ENCODE data around the gene NXPH2.

Gene NXPH2

DNA sequence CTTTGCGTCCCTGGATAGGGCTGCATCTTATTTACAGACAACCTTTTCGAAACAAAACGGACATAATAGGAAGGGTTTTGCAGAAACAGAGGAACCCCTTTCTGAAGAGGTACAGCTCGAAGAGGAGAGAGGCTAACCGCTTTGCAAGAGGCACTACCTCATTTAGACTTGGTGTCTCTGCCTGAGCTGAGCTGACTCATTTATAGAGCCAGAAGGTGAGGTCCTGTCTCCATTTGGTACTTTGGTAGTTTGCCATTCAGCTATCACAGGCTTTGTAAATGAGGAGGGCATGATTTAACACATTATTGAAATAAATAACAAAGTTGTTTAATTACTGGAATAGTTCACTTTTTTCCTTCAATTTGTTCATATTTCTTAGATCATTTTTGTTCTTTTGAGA, 2.2 kb upstream of the NXPH2 start:
- WGBS, 2 experiments (ENCODE audit: insufficient coverage in 2 of 2), result 92 to 100% methylated on average over 4 to 5 of the region's 5 CpGs
- H3K9me3 ChIP-seq (ENCODE audit: control insufficient read depth, low read length), result no peaks in the 10 kb centered on the region
- H3K27ac ChIP-seq (ENCODE audit: low read depth, low read length, severe bottlenecking), result no peak overlapping the region

DNA sequence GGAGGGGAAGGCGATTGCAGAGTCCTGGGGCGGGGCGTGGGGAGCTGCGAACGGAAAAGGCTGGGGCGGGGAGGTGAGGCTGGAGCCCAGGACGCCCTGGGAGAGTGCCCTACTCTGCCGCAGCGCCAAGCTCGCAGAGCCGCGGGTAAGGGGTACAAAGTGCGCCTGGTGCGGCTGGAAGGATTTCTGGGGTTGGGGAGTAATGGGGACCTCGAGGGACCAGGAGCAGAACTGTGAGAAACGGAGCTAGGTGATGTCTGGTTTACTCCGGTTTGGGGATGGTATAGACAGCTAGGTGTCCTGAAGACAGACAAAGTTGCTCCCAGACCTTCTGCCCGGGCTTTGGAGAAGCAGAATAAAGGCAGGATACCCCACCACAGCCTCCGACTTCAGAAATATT, 718 bp upstream of the NXPH2 start:
- no peaks in the 10 kb centered on the region for H3K36me3 ChIP-seq (ENCODE audit: control insufficient read depth, insufficient read depth, low read length)
- no peaks in the 10 kb centered on the region for H3K9me3 ChIP-seq (ENCODE audit: control insufficient read depth, low read length)
- H3K4me3 ChIP-seq (ENCODE audit: extremely low read depth, insufficient read depth, low read length, poor library complexity, severe bottlenecking), result peak overlapping the region; percentile 52
- 15 to 16% methylated on average over 3 to 18 of the region's 19 CpGs for WGBS, 2 experiments (ENCODE audit: insufficient coverage in 2 of 2)
- no peak overlapping the region for H3K27ac ChIP-seq (ENCODE audit: low read depth, low read length, severe bottlenecking)
- H3K4me1 ChIP-seq (ENCODE audit: control insufficient read depth, insufficient read depth, low read length, poor library complexity, severe bottlenecking), result peaks cover 18% of the 10 kb centered on the region

More for the DNA sequence above, 2.2 kb upstream of the NXPH2 start:
- H3K4me3 ChIP-seq (ENCODE audit: extremely low read depth, insufficient read depth, low read length, poor library complexity, severe bottlenecking), result no peak overlapping the region
- no peaks in the 10 kb centered on the region for H3K36me3 ChIP-seq (ENCODE audit: control insufficient read depth, insufficient read depth, low read length)
- peaks cover 13% of the 10 kb centered on the region for H3K4me1 ChIP-seq (ENCODE audit: control insufficient read depth, insufficient read depth, low read length, poor library complexity, severe bottlenecking)

DNA sequence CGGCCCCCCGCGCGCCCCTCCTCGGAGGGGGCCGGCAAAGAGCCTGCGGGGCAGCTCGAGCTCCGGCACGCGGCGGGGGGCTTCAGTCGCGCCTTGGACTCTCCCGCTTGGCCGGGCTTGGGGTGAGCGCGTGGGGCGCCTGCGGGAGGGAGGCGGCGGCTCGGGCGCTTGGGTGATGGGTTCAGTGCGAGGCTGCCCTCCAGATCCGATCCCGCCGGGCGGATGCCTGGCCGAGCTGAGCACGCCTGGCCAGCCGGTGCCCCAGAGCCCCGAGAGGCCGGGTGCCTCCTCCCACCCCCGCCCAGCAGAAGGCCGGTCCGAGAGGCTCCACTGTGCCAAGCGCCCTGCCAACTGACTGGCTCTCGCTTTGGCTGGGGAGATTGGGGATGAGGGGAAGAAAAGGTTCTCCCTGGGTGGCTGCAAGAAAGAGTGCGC, 273 bp upstream of the NXPH2 start:
- H3K36me3 ChIP-seq (ENCODE audit: control insufficient read depth, insufficient read depth, low read length), result no peaks in the 10 kb centered on the region
- H3K9me3 ChIP-seq (ENCODE audit: control insufficient read depth, low read length), result no peaks in the 10 kb centered on the region
- H3K27ac ChIP-seq (ENCODE audit: low read depth, low read length, severe bottlenecking), result no peak overlapping the region
- peak overlapping the region; percentile 52 for H3K4me3 ChIP-seq (ENCODE audit: extremely low read depth, insufficient read depth, low read length, poor library complexity, severe bottlenecking)
- peaks cover 18% of the 10 kb centered on the region for H3K4me1 ChIP-seq (ENCODE audit: control insufficient read depth, insufficient read depth, low read length, poor library complexity, severe bottlenecking)
- WGBS, 2 experiments (ENCODE audit: insufficient coverage in 2 of 2), result 0 to 1% methylated on average over 13 to 30 of the region's 40 CpGs

DNA sequence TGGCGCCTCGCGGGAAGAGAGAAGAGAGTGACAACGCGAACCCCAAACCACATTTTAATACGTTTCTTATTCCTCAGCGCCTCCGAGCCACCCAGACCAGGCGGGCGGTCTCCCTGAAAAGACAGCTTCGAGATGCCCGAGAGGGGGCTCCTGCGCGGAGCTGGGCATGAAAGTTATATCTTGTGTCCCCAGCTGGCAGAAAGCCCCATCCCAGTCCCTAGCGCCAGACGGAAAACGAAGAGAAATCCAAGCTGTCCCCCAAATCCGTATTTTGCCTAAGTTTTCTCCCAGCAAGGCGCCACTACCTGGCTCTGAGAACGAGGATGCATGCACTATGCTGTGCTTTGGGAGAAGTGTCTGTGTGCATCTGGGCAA, 797 bp downstream of the NXPH2 start:
- Histone ChIP-seq H3K36me3 (ENCODE audit: control insufficient read depth, insufficient read depth, low read length) (no peaks in the 10 kb centered on the region), H3K4me3 (ENCODE audit: extremely low read depth, insufficient read depth, low read length, poor library complexity, severe bottlenecking) (peak overlapping the region; percentile 52)

DNA sequence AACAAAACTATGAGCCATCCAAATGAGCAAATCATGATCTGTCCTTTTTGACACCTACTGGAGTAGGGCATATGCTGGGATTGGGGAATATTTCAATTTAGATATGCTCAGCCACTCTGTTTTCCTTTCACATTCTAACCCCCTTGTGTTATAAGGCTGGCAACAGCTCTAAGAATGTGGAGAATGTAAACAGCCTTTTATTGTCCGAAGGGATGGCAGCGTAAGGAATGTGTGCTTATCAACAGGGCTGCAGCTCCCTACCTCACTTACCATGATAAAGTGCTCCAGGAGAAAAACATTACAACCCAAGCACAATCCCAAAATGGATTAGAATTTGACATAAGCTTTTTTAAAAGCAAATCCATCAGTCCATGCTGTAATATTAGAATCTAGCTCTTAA, 2.2 kb downstream of the NXPH2 start:
- Histone ChIP-seq H3K27ac (ENCODE audit: low read depth, low read length, severe bottlenecking) (no peak overlapping the region), H3K4me1 (ENCODE audit: control insufficient read depth, insufficient read depth, low read length, poor library complexity, severe bottlenecking) (peaks cover 18% of the 10 kb centered on the region), H3K4me3 (ENCODE audit: extremely low read depth, insufficient read depth, low read length, poor library complexity, severe bottlenecking) (no peak overlapping the region), H3K36me3 (ENCODE audit: control insufficient read depth, insufficient read depth, low read length) (no peaks in the 10 kb centered on the region), H3K9me3 (ENCODE audit: control insufficient read depth, low read length) (no peaks in the 10 kb centered on the region)
- 0% methylated on average over 2 of the region's 2 CpGs; no CpG with 5 or more reads in 1 of the 2 experiments for WGBS, 2 experiments (ENCODE audit: insufficient coverage in 2 of 2)

More for the DNA sequence above, 797 bp downstream of the NXPH2 start:
- WGBS, 2 experiments (ENCODE audit: insufficient coverage in 2 of 2), result 0 to 1% methylated on average over 11 to 14 of the region's 20 CpGs
- Histone ChIP-seq H3K27ac (ENCODE audit: low read depth, low read length, severe bottlenecking) (no peak overlapping the region), H3K4me1 (ENCODE audit: control insufficient read depth, insufficient read depth, low read length, poor library complexity, severe bottlenecking) (peaks cover 18% of the 10 kb centered on the region), H3K9me3 (ENCODE audit: control insufficient read depth, low read length) (no peaks in the 10 kb centered on the region)

DNA sequence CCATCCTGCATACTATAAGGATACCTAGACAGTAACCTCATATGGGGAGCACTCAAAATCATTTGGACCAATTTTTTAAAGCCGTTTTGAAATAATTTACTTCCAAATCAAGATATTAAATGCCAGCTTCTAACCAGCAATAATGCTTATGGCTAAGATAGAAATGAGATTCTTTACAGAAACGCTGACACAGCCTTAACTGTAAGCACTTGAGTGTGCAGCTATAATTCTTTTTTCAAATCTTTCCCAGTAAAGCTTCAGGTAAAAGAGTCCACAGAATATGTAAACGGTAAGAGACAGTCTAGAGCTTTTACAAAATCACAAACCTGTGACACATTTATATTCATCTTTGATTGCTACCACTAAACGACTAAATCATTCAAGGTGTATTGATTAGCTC, 4.5 kb downstream of the NXPH2 start:
- Histone ChIP-seq H3K4me3 (ENCODE audit: extremely low read depth, insufficient read depth, low read length, poor library complexity, severe bottlenecking) (no peak overlapping the region), H3K27ac (ENCODE audit: low read depth, low read length, severe bottlenecking) (no peak overlapping the region), H3K9me3 (ENCODE audit: control insufficient read depth, low read length) (no peaks in the 10 kb centered on the region), H3K36me3 (ENCODE audit: control insufficient read depth, insufficient read depth, low read length) (no peaks in the 10 kb centered on the region), H3K4me1 (ENCODE audit: control insufficient read depth, insufficient read depth, low read length, poor library complexity, severe bottlenecking) (peaks cover 16% of the 10 kb centered on the region)
- 86% methylated on average over 1 of the region's 4 CpGs; no CpG with 5 or more reads in 1 of the 2 experiments for WGBS, 2 experiments (ENCODE audit: insufficient coverage in 2 of 2)

DNA sequence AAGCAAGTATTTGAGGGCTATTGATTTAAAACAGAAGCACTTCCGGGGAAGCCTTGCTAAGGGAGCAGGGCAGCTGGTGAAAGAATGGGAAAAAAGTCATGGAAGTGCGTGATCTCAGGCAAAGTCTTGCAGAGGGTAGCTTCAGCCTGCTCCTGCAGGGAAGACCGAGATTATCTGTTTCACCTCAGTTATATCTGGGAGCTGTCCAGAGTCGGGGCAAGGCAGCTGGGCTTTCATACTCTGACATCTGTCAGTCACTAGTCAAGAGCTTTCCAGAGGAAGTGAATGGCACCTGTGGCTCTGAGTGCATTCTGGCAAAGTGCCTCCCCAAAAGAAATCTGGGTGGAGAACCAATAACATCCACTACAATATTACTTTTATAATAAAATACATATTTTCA, 8.7 kb downstream of the NXPH2 start:
- WGBS, 2 experiments (ENCODE audit: insufficient coverage in 2 of 2), result 59 to 61% methylated on average over 4 of the region's 4 CpGs
- Histone ChIP-seq H3K4me3 (ENCODE audit: extremely low read depth, insufficient read depth, low read length, poor library complexity, severe bottlenecking) (no peak overlapping the region), H3K4me1 (ENCODE audit: control insufficient read depth, insufficient read depth, low read length, poor library complexity, severe bottlenecking) (peaks cover 6% of the 10 kb centered on the region), H3K9me3 (ENCODE audit: control insufficient read depth, low read length) (no peaks in the 10 kb centered on the region), H3K27ac (ENCODE audit: low read depth, low read length, severe bottlenecking) (no peak overlapping the region), H3K36me3 (ENCODE audit: control insufficient read depth, insufficient read depth, low read length) (no peaks in the 10 kb centered on the region)

DNA sequence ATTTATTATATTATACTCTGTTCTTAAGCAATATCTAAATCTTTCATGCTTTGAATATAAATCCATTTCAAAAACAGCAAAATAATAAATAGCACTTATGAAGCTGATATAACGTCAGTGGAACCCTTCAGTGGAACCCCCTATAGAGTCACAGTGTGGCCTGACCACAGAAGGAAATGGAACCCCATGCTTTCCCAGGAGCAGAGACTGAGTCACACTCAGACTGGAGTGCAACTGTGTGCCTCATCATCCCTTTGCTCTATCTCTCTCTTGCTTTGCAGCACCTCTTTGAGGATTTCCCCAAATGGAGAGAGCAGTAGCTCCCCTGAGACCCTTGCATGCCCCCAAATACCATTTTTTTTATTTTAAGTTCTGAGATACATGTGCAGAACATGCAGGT, 13.1 kb downstream of the NXPH2 start:
- Histone ChIP-seq H3K27ac (ENCODE audit: low read depth, low read length, severe bottlenecking) (no peak overlapping the region), H3K36me3 (ENCODE audit: control insufficient read depth, insufficient read depth, low read length) (no peaks in the 10 kb centered on the region), H3K9me3 (ENCODE audit: control insufficient read depth, low read length) (no peaks in the 10 kb centered on the region), H3K4me1 (ENCODE audit: control insufficient read depth, insufficient read depth, low read length, poor library complexity, severe bottlenecking) (peaks cover 15% of the 10 kb centered on the region), H3K4me3 (ENCODE audit: extremely low read depth, insufficient read depth, low read length, poor library complexity, severe bottlenecking) (no peak overlapping the region)
- WGBS, 2 experiments (ENCODE audit: insufficient coverage in 2 of 2), result 100% methylated on average over 1 of the region's 1 CpG; no CpG with 5 or more reads in 1 of the 2 experiments

DNA sequence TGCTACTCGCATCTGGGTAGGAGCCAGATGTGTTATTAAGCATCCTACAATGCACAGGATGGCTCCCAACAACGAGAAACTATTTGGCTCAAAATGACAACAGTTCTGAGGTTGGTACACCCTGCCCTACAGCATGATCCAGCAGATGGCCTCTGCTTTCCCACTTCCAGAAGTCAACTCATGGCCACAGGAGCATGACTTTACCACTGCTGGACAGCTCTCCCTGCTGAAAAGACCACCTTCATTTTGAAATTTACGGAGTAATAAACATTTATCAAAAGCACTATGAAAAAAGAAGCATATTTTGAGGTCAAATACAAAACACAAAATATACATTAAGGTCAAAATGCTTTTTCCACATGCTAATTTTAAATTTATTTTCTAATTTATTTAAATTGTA, 13.7 kb downstream of the NXPH2 start:
- Histone ChIP-seq H3K36me3 (ENCODE audit: control insufficient read depth, insufficient read depth, low read length) (no peaks in the 10 kb centered on the region), H3K27ac (ENCODE audit: low read depth, low read length, severe bottlenecking) (no peak overlapping the region), H3K4me1 (ENCODE audit: control insufficient read depth, insufficient read depth, low read length, poor library complexity, severe bottlenecking) (peaks cover 15% of the 10 kb centered on the region), H3K4me3 (ENCODE audit: extremely low read depth, insufficient read depth, low read length, poor library complexity, severe bottlenecking) (no peak overlapping the region), H3K9me3 (ENCODE audit: control insufficient read depth, low read length) (no peaks in the 10 kb centered on the region)
- WGBS, 2 experiments (ENCODE audit: insufficient coverage in 2 of 2), result 79 to 100% methylated on average over 1 to 2 of the region's 3 CpGs

DNA sequence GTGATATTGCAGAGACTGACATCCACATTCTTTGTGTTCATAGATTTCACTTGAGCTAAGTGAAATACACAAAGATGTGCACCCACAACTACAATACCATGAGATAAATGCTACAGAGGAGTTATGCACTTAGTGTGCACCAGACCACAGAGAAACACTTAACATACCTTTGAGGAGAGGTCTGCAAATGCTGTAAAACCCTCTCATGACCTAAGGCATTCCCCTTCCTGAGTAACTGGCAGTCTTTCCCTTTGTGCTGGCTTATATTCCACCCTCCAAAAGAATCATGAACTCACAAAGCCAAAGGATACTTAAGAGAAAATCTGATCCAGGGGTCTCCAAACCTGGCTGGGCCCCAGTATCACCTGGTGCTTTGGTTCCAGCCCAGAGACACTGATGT, 16.2 kb downstream of the NXPH2 start:
- no peak overlapping the region for H3K4me3 ChIP-seq (ENCODE audit: extremely low read depth, insufficient read depth, low read length, poor library complexity, severe bottlenecking)
- peak overlapping the region; percentile 91 for H3K27ac ChIP-seq (ENCODE audit: low read depth, low read length, severe bottlenecking)
- H3K9me3 ChIP-seq (ENCODE audit: control insufficient read depth, low read length), result no peaks in the 10 kb centered on the region
- H3K36me3 ChIP-seq (ENCODE audit: control insufficient read depth, insufficient read depth, low read length), result no peaks in the 10 kb centered on the region
- peaks cover 15% of the 10 kb centered on the region for H3K4me1 ChIP-seq (ENCODE audit: control insufficient read depth, insufficient read depth, low read length, poor library complexity, severe bottlenecking)

DNA sequence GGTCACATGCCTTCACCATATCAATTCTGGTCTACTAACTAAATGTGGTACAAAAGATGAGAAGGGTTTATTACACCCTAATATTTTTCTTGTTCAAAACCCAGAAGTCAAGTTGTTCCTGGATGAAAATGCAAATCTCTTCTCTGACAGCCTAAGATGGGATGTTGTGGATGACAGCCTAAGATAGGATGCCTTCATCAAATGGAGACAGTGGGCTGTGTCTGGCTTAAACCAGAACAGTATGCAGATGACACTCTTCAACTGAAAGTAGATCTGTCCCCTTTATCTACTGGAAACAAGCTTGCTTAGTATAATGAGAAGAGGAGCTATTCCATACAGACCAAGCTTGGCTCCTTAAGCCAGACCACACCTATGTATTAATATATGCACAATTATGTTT, 17.7 kb downstream of the NXPH2 start:
- no peaks in the 10 kb centered on the region for H3K9me3 ChIP-seq (ENCODE audit: control insufficient read depth, low read length)

DNA sequence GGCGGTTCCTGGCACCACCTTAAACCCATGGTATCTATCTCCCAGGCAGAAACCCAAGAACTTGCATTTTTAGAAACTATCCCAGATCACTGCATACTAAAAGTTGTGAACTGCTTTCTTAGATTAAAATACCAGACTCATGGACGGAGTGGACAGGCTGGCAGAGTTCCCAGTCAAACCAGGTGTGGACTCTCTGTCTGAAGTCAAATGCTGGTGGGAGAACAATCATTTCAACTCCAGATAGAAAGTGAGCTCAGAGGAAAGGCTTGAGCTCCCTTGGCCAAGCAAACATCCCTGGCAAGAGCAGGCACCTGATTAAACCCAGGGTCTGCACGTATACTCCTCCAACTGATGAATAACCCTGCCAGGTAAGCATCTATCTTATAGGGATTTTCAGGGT, 19.5 kb downstream of the NXPH2 start:
- Histone ChIP-seq H3K4me3 (ENCODE audit: extremely low read depth, insufficient read depth, low read length, poor library complexity, severe bottlenecking) (no peak overlapping the region), H3K9me3 (ENCODE audit: control insufficient read depth, low read length) (no peaks in the 10 kb centered on the region), H3K27ac (ENCODE audit: low read depth, low read length, severe bottlenecking) (no peak overlapping the region), H3K4me1 (ENCODE audit: control insufficient read depth, insufficient read depth, low read length, poor library complexity, severe bottlenecking) (peaks cover 8% of the 10 kb centered on the region), H3K36me3 (ENCODE audit: control insufficient read depth, insufficient read depth, low read length) (no peaks in the 10 kb centered on the region)
- WGBS, 2 experiments (ENCODE audit: insufficient coverage in 2 of 2), result 89 to 90% methylated on average over 1 to 3 of the region's 3 CpGs

More for the DNA sequence above, 17.7 kb downstream of the NXPH2 start:
- H3K36me3 ChIP-seq (ENCODE audit: control insufficient read depth, insufficient read depth, low read length), result no peaks in the 10 kb centered on the region
- no peak overlapping the region for H3K4me3 ChIP-seq (ENCODE audit: extremely low read depth, insufficient read depth, low read length, poor library complexity, severe bottlenecking)
- H3K27ac ChIP-seq (ENCODE audit: low read depth, low read length, severe bottlenecking), result no peak overlapping the region
- H3K4me1 ChIP-seq (ENCODE audit: control insufficient read depth, insufficient read depth, low read length, poor library complexity, severe bottlenecking), result peaks cover 8% of the 10 kb centered on the region
